GM21717 (cell line): Measurements from ENCODE around the gene KIF24.
"Not testable (repeated sequence)": the region's sequence is repeated elsewhere in the genome, so short reads cannot be mapped to it uniquely, and the experiment has no call there.

Experiments
- ATAC-seq: cut with Tn5 transposase; IDR thresholded peaks from one replicate; pipeline ENCODE4 v1.9.1; 2021; ENCODE audit warnings: mild to moderate bottlenecking, moderate library complexity; ENCODE audit not compliant: unreplicated experiment

KIF24 gene

DNA sequence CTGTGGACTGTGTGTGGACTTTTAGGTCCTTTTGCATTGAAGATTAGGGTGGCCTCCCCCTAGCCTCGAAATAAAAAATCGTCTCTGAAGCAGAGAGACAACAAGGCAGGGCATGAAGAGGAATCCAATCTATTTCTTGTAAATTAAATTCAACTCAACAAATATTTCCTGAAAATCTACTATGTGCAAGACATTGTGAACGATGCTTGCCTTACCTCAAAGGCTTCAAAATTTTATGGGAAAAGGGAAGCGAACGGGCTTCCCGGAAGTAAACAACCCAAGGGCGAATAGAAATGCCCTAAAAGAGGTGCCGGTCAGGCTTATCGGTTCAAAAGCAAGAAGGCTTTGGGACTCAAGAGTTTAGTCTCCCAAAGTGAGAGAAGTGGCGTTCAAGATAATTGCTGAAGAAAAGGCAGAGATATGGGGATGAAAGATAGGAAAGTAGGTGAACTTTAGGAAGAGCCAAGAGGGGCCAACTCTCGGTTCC is 525 bp downstream of the KIF24 start:
- no peak for ATAC-seq

- no peak for ATAC-seq
Measured at GRCh38 chr9:34326690-34327089, 2.4 kb downstream of the KIF24 start.

DNA sequence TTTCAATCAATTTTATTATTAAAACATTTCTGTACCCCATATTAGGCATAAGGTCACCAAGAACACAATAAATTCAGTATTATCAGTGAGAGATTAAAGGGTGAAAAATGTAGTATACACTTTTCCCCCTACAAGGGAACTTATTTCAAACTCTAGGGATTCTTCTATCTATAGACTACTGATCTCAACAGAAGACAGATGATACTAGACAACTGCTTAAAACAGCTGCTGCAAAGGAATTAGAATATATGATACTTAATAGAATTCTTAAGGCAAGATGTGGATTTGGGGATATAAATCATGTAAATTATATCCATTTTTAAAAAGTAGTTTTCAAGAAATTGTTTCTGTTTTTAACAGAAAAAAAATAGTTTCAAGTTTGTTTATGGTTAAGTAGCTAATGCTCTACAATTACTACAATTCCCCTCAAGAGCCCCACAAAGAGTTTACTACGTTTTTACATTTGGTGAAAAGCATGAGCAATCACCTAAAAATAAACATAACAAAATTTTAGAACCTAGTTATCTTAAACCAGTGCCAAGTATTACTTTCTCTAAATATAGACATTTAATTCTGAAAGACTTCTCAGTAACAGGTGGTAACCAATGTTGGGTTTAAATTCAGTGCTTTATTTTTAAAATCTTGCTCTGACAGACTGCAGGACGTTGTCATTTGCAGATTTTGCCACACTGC is 6.0 kb downstream of the KIF24 start:
- no peak for ATAC-seq

- no peak for ATAC-seq
Measured at GRCh38 chr9:34321451-34321850, 7.6 kb downstream of the KIF24 start.

DNA sequence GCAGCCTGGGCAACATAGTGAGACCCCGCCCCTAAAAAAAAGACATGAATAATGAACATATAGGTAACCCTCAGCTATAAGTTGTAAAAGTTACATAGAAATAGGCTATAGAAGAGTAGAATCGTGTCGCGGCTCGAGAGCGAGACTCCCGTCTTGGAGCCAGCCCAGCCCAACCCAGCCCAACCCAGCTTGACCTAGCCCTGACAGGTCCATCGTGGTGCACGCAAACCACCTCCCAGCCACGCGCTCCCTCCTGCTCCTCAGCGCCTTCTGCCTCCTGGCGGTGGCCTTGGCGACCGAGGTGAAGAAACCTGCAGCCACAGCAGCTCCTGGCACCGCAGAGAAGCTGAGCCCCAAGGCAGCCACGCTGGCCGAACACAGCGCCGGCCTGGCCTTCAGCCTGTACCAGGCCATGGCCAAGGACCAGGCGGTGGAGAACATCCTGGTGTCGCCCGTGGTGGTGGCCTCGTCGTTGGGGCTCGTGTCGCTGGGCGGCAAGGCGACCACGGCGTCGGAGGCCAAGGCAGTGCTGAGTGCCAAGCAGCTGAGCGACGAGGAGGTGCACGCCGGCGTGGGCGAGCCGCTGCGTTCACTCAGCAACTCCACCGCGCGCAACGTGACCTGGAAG is 10.8 kb downstream of the KIF24 start:
- no peak for ATAC-seq

DNA sequence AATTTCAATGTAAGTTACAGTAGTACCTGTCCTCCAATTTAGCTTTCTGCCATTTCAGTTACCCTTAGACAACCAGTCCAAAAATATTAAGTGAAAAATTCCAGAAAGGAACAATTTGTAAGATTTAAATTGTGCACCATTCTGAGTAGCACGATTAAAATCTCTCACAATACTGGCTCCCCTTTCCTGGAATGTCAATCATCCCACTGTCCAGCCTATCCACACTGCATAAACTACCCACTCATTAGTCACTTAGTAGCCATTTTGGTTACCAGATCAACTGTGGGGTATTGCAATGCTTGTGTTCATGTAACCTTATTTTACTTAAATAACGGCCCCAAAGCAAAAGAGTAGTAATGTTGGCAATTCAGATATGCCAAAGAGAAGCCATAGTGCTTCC is 11.6 kb downstream of the KIF24 start:
- ATAC-seq, result no peak

DNA sequence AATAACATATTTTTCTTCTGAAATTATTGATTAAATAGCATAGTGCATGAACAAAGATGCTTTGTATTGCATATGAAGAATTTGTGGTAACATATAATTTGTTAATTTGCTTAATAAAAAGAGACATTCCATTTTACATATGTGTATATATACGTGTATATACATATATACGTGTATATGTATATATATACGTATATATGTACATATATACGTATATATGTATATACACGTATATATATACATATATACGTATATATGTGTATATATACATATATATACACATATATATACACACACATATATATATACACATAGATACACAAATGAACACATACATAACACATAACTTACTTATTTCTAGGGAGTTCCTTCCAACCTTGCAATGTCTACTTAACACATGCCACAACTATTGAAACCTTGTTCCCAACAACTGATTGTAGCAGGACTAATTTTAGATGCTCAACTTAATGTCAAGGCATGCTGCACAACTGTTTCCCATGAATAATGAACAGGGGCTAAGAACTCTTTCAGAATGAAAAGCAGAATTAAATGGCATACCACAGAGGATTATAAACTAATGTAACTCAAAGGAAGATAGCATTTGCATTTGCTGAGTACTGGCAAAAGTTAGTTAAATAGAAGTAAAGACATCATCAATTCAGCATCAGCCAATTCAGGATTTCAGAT is 17.4 kb downstream of the KIF24 start:
- no peak for ATAC-seq

GRCh38 chr9:34310215-34310614 is 18.9 kb downstream of the KIF24 start:
- no peak for ATAC-seq

- ATAC-seq, result not testable (repeated sequence)
Measured at GRCh38 chr9:34308316-34308715, 20.8 kb downstream of the KIF24 start.

GRCh38 chr9:34301064-34301463 is 28.0 kb downstream of the KIF24 start:
- not testable (repeated sequence) for ATAC-seq

DNA sequence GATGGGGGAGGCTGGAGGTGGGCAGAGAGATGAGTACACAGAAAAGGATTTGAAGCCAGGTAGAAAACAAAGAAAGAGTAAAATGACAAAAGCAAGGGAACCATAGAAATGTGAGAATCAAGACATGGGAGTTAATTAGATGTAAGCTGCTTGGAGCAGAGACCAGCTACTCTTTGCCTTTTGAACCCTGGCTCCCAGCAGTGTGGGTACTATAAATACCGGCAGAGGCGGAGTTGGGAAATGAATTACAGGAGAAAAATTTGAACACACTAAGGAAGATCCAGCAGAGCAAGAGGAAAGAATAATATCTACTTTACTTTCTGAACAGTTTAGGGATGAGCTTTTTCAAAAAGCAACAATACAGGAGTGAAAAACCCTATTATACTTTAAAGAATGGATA is 36.5 kb downstream of the KIF24 start:
- no peak for ATAC-seq

DNA sequence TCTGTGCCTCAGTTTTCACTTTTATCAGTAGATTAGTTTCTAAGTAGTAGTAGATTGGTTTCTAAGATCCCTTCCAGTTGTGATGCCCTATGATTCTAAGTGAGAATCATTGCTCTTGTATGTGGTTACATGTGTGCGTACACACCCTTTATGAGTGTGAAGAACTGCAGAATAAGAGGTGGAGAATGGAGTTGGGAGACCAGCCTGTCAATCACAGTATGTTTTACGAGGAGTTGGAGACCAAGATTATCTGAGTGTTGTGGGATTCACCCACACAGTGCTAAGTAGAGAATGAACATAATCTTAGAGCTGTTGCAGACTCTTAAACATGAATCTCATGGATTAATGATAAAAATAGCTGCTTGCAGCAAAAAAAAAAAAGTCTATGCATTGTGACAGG is 37.6 kb downstream of the KIF24 start:
- no peak for ATAC-seq

- ATAC-seq, result no peak
Measured at GRCh38 chr9:34291023-34291422, 38.0 kb downstream of the KIF24 start.

DNA sequence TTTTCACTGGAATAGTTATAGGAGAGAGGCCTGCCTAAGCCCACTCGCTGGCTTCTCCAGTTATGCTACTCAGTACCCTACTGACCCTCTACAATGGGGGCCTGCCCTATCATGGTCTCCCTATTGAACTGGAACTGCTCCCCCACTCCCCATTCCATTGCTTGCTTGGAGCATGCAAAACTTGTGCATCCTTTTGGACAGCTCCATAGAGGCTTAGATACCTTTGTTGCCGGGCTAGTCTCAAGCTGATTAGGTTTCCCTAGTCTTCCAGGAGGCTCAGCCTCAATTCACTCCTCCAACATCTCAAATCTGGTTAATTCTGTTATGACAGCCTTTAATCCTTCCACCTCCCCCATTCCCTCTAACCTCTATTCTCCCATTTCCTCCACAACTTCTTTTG is 39.9 kb downstream of the KIF24 start:
- ATAC-seq, result no peak

DNA sequence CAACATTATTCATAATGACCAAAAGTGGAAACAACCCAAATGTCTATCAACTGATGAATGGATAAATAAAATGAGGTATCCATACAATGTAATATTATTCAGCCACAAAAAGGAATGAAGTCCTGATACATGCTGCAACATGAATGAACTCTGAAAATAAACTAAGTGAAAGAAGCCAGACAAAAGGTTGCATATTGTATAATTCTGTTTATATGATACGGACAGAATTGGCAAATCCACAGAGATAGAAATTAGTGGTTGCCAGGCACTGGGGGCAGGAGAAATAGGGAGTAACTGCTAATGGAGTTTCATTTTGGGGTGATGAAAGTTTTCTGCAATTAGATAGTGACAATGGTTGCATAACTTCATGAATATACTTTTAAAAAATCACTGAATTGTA is 47.0 kb downstream of the KIF24 start:
- ATAC-seq, result no peak

GRCh38 chr9:34279411-34279810 is 49.7 kb downstream of the KIF24 start:
- ATAC-seq, result no peak
